GM18502 (cell line): ENCODE data around the gene SPIB.
"Not testable (repeated sequence)": the region's sequence is repeated elsewhere in the genome, so short reads cannot be mapped to it uniquely, and the experiment has no call there.

Source experiments
- ATAC-seq: cut with Tn5 transposase; IDR thresholded peaks from one replicate; pipeline ENCODE4 v1.9.1; 2021; ENCODE audit warnings: mild to moderate bottlenecking; ENCODE audit not compliant: unreplicated experiment, poor library complexity

Gene SPIB

DNA sequence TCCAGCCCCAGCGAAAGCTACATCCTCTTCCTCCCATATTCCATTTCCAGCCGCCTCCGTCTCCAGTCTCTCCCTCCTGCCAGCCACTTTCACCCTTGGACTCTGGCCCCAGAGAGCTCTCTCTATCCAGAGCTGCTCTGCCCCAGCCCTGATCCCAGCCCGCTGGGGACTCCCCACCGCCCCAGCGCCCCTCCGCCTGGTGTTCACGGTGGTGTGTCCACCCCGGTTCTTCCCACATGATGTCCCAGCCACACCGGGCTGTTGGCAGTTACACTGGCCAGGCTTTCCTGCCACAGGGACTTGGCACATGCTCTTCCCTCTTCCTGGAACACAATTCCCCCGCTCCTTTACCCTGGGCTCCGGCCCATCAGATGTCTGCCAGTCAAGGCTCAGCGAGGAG, 46.3 kb downstream of the SPIB start:
- no peak for ATAC-seq

DNA sequence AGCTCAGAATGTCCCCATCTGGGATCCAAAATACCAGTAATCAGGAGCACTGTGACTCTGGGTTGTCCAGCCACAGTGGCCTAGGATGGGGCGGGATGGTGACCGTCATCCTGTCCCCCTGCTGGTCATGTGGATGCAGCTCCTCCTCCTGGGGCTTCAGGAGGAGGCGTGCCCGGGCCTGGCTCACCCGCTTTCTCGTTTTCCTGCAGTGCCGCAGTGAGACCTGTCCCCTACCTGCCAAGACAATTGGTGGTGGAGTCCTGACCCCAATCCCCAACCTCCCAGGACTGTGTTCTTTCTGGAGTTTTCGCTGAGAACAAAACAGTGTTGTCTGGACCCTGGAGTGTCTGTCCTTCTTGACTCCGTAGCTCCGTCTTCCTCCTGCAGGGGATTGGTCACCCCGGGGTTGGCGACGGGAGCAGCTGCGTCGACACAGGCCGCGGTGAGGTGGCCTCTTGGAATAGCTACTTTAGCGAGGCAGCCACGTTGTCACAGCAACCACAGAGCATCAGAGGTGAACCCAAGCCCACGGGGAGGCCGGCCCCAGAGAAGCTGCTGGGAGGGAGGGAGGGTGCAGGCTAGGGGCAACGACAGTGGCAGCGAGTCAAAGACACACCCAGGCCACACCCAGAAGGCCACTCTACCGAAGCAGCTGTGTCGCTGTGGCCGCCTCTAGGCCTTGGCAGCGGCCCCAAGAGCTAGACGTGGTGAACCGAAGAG, 47.4 kb downstream of the SPIB start:
- ATAC-seq = no peak

DNA sequence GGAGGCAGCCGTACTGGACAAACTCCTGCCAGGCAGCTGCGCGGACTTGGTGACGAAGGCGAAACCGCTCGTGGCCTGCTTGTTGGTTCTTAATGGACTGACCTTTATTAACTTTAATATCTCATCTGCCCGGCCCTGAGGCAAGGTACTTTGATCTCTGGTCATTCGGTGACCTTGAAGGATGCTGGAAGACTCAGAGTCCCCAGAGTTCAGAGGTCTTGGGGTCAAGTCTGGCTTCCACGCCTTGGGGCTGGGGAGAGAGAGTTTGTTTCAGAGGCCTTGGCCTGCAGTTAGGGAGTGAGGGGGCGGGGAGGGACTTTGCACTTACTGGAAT, 47.9 kb downstream of the SPIB start:
- no peak for ATAC-seq

DNA sequence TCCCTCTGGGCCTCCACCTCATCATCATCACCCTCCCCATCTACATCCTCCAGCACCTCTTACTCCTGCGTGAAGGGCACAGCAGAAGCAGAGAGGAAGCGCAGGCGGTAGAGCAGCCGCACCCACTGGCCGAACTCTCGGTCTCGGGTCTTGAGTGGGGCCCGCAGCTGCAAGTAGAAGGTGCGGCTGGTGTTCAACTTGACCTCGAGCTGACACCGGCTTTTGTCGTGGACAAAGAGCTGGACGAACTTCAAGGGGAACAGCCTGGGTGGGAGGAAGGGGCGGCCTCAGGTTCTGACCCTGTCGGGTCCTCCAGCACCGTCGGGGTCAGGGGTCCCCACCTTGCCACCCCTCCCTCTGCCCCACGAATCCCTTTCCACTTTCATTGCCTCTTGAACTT, 48.8 kb downstream of the SPIB start:
- no peak for ATAC-seq

DNA sequence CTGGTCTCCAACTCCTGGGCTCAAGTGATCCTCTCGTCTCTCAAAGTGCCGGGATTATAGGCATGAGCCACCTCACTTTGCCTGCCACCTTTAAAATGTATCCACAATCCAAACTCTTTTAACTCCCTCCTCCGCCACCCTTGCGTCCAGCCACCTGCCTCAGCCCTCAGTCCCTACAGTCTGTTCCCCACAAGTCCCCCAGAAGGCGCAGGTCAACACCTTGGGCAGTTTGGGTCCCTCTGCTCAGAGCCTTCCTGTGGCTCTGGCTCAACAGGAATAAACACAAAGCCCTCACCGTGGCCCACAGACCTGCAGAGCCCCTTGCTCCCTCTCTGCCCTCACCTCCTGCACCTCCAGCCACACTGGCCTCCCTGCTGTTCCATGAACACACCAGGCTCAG, 50.1 kb downstream of the SPIB start:
- ATAC-seq = no peak

DNA sequence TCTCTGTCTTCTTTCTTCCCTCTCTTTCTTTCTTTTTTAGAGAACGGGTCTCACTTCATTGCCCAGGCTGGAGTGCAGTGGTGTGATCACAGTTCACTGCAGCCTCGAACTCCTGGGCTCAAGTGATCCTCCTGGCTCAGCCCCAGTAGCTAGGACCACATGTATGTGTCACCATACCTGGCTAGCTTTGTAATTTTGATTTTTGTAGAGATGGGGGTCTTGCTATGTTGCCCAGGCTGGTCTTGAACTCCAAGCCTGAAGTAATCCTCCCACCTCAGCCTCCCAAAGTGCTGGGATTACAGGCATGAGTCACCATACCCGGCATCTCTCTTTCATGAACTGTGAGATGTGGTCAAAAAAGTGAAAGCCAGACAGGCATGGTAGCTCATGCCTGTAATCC, 54.6 kb downstream of the SPIB start:
- not testable (repeated sequence) for ATAC-seq

DNA sequence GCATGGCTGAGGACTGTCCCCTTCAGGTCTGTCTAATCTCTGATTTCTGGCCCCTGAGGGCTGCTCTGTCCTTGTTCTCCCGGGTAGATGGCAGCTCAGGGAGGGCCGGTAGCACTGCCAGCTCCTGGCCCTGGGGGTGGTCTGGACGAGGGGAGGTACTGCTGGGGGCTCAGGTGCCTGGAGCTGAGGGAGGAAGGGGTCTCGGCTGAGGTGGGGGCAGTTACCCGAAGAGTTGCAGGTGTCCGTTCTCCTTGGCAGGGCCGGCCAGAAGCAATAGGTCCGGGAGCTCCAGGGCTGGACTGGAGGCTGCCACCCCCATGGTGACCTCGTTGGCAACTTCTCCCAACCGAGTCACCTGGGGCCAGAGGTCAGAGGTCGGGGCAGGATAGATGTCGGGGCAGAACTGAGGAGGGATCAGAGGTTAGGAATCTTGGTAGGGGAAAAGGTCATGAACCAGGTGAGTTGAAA, 56.4 kb downstream of the SPIB start:
- ATAC-seq = no peak

DNA sequence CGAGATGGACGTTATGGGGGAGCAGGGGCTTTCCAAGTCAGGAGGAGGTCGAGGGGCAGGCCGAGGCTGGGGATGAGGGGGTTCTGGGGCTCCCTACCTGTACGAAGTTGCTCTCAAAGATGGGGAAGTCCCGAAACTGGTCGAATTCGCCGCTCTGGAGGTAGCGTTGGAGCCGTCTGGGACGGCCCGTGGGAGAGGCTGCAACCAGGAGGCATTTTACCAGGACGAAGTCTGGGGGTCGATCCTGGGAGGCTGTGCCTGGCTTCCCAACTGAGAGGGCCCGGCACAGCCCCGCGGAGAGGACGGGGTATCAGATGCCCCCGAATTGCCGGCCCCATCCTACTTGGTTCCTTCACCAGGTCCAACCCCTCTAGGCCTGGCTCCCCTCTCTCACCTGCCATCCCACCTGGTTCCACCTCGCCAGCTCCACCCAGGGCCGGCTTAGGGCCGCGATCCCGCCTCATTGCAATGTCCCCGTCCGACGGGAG, 57.0 kb downstream of the SPIB start:
- ATAC-seq = no peak

DNA sequence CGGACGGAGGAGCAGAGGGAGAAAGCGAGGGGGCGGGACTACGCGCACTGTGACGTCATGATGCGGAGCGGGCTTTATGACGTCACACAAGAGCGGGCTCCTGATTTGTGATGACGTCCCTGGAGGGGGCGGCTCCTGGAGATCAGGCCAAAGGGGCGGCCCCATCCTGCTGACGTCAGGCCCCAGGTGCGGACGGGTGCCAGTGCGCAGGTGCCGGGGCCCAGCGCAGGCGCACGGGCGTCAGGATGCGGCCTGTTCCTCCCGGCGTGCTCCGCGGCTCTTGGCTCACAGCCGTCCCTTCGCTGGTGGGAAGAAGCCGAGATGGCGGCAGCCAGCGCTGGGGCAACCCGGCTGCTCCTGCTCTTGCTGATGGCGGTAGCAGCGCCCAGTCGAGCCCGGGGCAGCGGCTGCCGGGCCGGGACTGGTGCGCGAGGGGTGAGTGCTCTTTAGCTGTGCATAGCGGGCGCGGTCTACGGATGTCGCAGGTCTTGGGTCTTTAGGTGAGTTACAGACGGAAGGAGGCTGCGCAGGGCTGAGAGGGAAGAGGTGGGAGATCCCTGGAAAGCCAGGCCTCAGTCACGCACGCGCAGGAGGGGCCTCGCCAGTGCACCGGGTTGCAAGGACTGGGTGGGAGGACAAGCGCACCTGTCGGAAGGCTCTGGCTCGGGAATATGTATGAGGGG, 57.6 kb downstream of the SPIB start, which contains the start of the genes EMC10 and GARIN5A:
EMC10 (plus strand) TSS at position 284 of the 683 bp plus-strand sequence; CDS start at position 322, 38 bp downstream.
GARIN5A (minus strand) TSS at position 625 of the 683 bp plus-strand sequence; CDS start at position 165, 460 bp downstream.
- peak; percentile 90 for ATAC-seq

DNA sequence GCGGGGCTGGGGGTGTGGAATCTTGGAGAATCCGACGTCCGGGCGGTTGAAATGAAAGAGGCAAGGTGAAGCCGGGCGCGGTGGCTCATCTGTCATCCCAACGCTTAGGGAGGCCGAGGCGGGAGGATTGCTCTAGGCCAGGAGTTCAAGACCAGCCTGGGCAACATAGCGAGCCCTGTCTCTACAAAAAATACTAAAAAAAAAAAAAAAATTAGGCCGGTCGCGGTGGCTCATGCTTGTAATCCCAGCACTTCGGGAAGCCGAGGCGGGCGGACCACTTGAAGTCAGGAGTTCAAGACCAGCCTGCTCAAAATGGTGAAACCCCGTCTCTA, 58.1 kb downstream of the SPIB start:
- ATAC-seq = no peak

DNA sequence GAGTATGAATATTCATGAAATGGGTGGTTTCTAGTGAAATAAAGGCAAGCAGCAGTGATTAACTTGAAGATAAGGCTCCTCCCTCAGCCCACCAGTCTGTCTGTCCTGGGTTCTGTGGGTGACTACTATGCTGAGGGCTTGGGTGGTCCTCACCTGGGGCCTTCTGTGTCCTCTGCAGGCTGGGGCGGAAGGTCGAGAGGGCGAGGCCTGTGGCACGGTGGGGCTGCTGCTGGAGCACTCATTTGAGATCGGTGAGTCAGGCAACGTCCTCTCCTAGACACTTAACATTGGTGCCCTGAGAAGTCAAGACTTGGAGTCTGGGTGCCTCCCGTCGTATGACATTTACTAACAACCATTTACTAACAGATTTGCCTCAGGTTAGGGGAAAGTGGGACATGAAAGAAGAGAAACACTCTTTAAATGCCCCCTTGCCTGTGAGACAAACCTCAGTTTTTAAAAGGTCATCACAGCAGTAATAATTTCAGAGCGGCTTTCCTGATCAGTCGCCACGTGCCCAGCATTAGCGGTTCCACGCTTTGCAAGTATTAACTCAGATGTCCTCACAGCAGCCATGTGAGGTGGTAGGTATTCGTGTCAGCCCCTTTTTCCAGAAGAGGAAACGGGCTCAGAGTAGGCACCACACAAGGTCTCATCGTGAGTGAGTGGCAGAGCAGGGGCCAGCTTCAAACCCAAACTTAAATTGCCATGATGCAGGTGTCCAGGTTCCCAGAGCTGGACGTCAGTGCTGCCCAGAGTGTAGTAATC, 59.2 kb downstream of the SPIB start:
- ATAC-seq = no peak

DNA sequence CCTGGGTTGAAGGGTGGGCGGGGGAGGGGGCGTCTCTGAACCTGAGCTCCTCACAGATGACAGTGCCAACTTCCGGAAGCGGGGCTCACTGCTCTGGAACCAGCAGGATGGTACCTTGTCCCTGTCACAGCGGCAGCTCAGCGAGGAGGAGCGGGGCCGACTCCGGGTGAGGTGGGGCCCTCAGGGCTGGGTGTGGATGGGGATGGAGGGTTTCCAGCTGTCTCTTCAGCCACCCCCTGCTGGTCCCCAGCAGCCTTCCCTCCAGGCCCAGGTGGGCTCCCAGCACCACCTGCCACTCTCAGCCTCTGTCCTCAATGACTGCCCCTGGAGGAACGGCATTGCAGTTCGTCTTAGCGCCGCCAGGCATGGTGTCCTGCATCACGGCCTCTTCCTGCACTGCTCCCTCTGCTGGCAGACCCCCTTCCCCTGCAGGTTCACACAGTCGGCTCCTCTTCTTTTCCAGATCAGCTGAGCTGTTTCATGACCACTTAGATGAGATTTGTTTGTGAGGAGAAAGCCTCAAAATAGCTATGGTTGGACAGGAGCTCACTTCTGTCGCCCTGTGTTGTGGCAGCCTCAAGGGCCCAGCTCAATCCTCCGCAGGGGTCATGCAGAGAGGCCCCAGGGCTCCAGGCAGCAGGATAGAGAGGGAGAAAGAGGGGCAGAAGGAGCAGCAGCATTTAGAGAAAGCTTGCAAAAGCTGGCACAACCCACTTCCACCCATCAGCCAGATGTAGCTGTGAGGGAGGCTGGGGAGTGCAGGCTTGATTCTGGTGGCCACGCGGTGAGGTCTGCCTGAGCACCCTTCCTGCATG, 60.4 kb downstream of the SPIB start:
- ATAC-seq = no peak

DNA sequence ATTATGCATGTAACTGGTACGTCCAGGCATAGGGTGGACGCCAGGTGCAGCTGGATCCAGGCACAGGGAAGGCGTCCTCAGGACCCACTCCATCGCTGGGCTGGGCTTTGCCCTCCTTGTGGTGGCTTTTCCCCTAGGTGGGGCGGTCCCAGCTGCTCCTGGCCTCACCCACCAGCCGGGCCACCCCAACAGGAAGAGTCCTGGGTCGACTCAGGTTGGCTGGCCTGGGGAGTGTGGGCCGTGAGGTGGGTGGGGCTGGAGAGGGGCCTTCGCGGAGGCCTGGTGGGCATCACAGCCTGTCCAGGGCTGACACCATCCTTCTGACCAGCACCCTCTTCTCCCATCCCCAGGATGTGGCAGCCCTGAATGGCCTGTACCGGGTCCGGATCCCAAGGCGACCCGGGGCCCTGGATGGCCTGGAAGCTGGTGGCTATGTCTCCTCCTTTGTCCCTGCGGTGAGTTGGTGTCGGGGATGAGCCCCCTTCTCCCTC, 61.1 kb downstream of the SPIB start:
- no peak for ATAC-seq

DNA sequence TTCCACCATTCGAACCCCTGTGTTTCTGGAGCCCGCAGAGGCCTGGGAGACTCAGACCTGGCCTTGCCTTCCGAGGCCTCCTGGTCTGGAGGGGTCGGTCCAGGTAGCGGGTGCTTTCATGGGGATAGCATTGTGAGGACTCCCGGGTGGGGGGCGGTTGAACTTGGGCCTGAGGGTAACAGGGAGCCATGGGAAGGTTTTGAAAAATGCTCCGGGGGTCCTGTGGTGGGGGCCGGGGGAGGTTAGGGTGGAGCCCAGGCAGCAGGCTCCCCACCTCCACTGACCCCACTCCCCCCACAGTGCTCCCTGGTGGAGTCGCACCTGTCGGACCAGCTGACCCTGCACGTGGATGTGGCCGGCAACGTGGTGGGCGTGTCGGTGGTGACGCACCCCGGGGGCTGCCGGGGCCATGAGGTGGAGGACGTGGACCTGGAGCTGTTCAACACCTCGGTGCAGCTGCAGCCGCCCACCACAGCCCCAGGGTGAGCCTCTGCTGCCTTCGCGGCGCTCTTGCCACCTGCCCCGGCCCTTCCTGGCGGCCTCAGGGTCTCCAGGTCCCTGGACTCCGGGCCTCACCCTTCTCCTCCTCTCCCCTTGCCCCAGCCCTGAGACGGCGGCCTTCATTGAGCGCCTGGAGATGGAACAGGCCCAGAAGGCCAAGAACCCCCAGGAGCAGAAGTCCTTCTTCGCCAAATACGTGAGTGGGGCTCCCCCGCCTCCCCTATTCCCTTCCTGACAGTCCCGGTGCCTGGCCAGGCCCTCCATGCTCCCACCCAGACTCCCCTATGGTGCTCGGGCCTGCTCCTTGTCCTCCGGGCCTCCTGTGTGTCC, 61.8 kb downstream of the SPIB start:
- no peak for ATAC-seq
